ENCODE results near the gene EIF2S1.
A peak's percentile ranks its signal among the peaks of the same experiment; 100 is the strongest.

The EIF2S1 gene

DNA sequence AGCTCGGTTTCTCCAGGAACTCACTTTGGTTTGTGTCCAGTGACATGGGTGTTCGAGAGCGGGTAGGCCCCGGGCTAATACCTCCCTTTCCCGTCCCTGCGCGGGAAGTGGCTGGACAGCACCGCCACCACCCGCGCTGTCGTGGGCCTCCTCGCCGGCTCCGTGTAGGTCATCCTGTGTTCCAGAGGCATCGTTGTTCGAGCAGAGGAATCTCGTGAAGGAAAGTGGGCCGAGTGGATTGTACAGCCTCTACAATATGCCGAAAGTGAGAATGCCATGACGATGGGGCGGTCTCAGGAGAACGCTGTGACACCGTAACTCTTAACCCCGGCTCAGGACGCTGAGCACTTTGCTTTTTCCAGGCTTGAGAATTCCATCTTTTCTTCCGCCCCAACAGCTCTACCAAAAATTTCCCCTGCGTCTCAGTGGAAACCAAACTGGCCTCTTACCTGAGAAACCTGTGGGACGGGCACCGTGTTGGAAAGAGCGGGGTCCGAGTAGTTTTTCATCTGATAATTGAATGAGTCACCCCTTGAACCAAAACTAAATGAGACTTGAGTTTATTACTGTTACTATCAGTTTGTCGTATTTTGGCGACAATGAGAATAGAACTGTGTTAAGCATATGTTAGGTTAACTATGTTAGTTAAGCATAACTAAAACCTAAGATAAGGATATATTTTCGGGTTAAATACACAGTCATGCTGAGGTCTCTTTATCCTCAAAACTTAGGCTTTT lies 510 bp downstream of the EIF2S1 start:
- Histone ChIP-seq H3K4me1 (ENCODE audit: control insufficient read depth, insufficient read depth, low read depth, low read length) (peaks cover 8% of the 10 kb centered on the region), H2AK5ac (ENCODE audit: low read length, severe bottlenecking) (peak overlapping the region; percentile 31), H3K4me3 (ENCODE audit: insufficient read depth in 1 of 2, low read depth in 1 of 2, low read length in 2 of 2) (peak overlapping the region; percentile 74 to 94), H3K27ac (ENCODE audit: low read length, poor library complexity, severe bottlenecking) (peak overlapping the region; percentile 95), H2BK120ac (ENCODE audit: low read depth, low read length) (no peak overlapping the region), H4K8ac (ENCODE audit: low read length) (peak overlapping the region; percentile 5), H3K36me3 (ENCODE audit: control insufficient read depth in 1 of 2, insufficient read depth in 2 of 2, low read depth in 1 of 2, low read length in 2 of 2) (peaks cover 0 to 24% of the 10 kb centered on the region in 2 experiments), H2BK15ac (ENCODE audit: low read depth, poor library complexity, severe bottlenecking) (peak overlapping the region; percentile 41), H3K18ac (ENCODE audit: low read depth in 1 of 2, low read length in 2 of 2) (peak overlapping the region in 1 of 2 experiments; percentile 87), H3K14ac (ENCODE audit: low read length in 2 of 2) (peak overlapping the region in 1 of 2 experiments; percentile 92), H3K4me2 (ENCODE audit: low read length, poor library complexity, severe bottlenecking) (peak overlapping the region; percentile 94), H3K27me3 (ENCODE audit: control insufficient read depth in 1 of 2, insufficient read depth in 1 of 2, low read length in 2 of 2) (no peaks in the 10 kb centered on the region), H3K4ac (ENCODE audit: low read depth in 1 of 2, low read length in 2 of 2) (peak overlapping the region in 1 of 2 experiments; percentile 85), H2AFZ (ENCODE audit: low read depth, low read length) (peak overlapping the region; percentile 36), H2BK5ac (ENCODE audit: low read depth, low read length, poor library complexity, severe bottlenecking) (no peak overlapping the region), H3K9me3 (ENCODE audit: control insufficient read depth, low read length) (no peaks in the 10 kb centered on the region), H4K91ac (ENCODE audit: low read length) (no peak overlapping the region), H2BK12ac (ENCODE audit: low read length in 2 of 2) (peak overlapping the region in 1 of 2 experiments; percentile 54), H3K23ac (ENCODE audit: low read length in 2 of 2) (peak overlapping the region in 1 of 2 experiments; percentile 89), H3K9ac (ENCODE audit: low read length) (peak overlapping the region; percentile 95), H3K79me1 (replicated peaks; ENCODE audit: low read length, poor library complexity, severe bottlenecking) (peaks cover 3% of the 10 kb centered on the region)
- under 1% methylated on average over 27 of the region's 34 CpGs for WGBS
- no peak for DNase-seq

DNA sequence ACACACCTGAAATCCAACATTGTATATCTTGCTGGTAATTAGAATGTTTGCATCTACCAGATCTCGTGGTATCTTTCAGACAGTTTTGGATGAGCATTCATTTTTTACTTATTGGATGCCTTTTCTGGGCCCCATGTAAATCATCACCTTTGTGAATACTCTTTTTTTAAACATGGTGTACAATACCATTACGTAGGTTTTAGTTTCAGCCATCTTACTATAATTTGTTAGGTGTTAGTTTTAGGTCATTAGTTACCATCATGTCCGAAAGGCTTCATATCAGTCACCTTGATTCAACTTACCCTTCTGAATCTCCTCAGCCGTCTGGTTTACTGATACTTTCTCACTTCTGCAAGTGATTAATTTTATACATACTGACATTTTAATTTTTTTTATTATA lies 5.3 kb downstream of the EIF2S1 start:
- no peak overlapping the region for H3K27ac ChIP-seq (ENCODE audit: low read length, poor library complexity, severe bottlenecking)
- no peak overlapping the region for H3K4ac ChIP-seq (ENCODE audit: low read depth in 1 of 2, low read length in 2 of 2)
- no peak overlapping the region for H3K14ac ChIP-seq (ENCODE audit: low read length in 2 of 2)
- H2AK5ac ChIP-seq (ENCODE audit: low read length, severe bottlenecking), result no peak overlapping the region
- peaks cover 2% of the 10 kb centered on the region for H3K4me1 ChIP-seq (ENCODE audit: control insufficient read depth, insufficient read depth, low read depth, low read length)
- peaks cover 16 to 68% of the 10 kb centered on the region in 2 experiments for H3K36me3 ChIP-seq (ENCODE audit: control insufficient read depth in 1 of 2, insufficient read depth in 2 of 2, low read depth in 1 of 2, low read length in 2 of 2)
- H2BK120ac ChIP-seq (ENCODE audit: low read depth, low read length), result no peak overlapping the region
- H4K91ac ChIP-seq (ENCODE audit: low read length), result no peak overlapping the region
- no peak for DNase-seq
- no peak overlapping the region for H2BK12ac ChIP-seq (ENCODE audit: low read length in 2 of 2)
- no peak overlapping the region for H3K9ac ChIP-seq (ENCODE audit: low read length)
- WGBS, result 100% methylated on average over 1 of the region's 4 CpGs
- H3K18ac ChIP-seq (ENCODE audit: low read depth in 1 of 2, low read length in 2 of 2), result no peak overlapping the region
- H3K9me3 ChIP-seq (ENCODE audit: control insufficient read depth, low read length), result no peaks in the 10 kb centered on the region
- H2BK5ac ChIP-seq (ENCODE audit: low read depth, low read length, poor library complexity, severe bottlenecking), result no peak overlapping the region
- H3K4me3 ChIP-seq (ENCODE audit: insufficient read depth in 1 of 2, low read depth in 1 of 2, low read length in 2 of 2), result no peak overlapping the region
- no peak overlapping the region for H3K23ac ChIP-seq (ENCODE audit: low read length in 2 of 2)
- H2AFZ ChIP-seq (ENCODE audit: low read depth, low read length), result no peak overlapping the region
- H3K27me3 ChIP-seq (ENCODE audit: control insufficient read depth in 1 of 2, insufficient read depth in 1 of 2, low read length in 2 of 2), result no peaks in the 10 kb centered on the region
- H3K4me2 ChIP-seq (ENCODE audit: low read length, poor library complexity, severe bottlenecking), result no peak overlapping the region
- H3K79me1 ChIP-seq (replicated peaks; ENCODE audit: low read length, poor library complexity, severe bottlenecking), result peaks cover 15% of the 10 kb centered on the region
- H4K8ac ChIP-seq (ENCODE audit: low read length), result no peak overlapping the region
- no peak overlapping the region for H2BK15ac ChIP-seq (ENCODE audit: low read depth, poor library complexity, severe bottlenecking)

DNA sequence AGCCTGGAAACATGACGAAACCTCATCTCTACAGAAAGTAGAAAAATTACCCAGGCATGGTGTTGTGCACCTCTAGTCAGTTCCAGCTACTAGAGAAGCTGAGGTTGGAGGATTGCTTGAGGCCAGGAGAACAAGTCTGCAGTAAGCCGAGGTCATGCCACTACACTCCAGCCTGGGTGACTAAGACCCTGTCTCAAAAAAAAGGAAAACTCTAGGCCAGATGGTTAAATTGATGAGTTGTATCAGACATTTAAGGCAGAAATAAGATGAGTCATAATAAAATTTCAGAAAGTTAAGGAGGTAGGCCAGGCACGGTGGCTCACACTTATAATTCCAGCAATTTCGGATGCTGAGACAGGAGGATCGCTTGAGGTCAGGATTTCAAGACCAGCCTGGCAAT lies 10.7 kb downstream of the EIF2S1 start:
- H2AK5ac ChIP-seq (ENCODE audit: low read length, severe bottlenecking), result no peak overlapping the region
- H3K14ac ChIP-seq (ENCODE audit: low read length in 2 of 2), result no peak overlapping the region
- no peak overlapping the region for H3K23ac ChIP-seq (ENCODE audit: low read length in 2 of 2)
- peak overlapping the region; percentile 40 for H2BK15ac ChIP-seq (ENCODE audit: low read depth, poor library complexity, severe bottlenecking)
- no peak overlapping the region for H4K8ac ChIP-seq (ENCODE audit: low read length)
- H3K36me3 ChIP-seq (ENCODE audit: control insufficient read depth in 1 of 2, insufficient read depth in 2 of 2, low read depth in 1 of 2, low read length in 2 of 2), result peaks cover 19 to 91% of the 10 kb centered on the region in 2 experiments
- no peak overlapping the region for H3K4me2 ChIP-seq (ENCODE audit: low read length, poor library complexity, severe bottlenecking)
- WGBS, result 96% methylated on average over 5 of the region's 5 CpGs
- no peak overlapping the region for H3K18ac ChIP-seq (ENCODE audit: low read depth in 1 of 2, low read length in 2 of 2)
- H3K4me1 ChIP-seq (ENCODE audit: control insufficient read depth, insufficient read depth, low read depth, low read length), result peaks cover 1% of the 10 kb centered on the region
- no peak overlapping the region for H3K9ac ChIP-seq (ENCODE audit: low read length)
- no peak overlapping the region for H2BK5ac ChIP-seq (ENCODE audit: low read depth, low read length, poor library complexity, severe bottlenecking)
- H2BK12ac ChIP-seq (ENCODE audit: low read length in 2 of 2), result no peak overlapping the region
- H3K79me1 ChIP-seq (replicated peaks; ENCODE audit: low read length, poor library complexity, severe bottlenecking), result peaks cover 25% of the 10 kb centered on the region
- H3K4ac ChIP-seq (ENCODE audit: low read depth in 1 of 2, low read length in 2 of 2), result no peak overlapping the region
- H2BK120ac ChIP-seq (ENCODE audit: low read depth, low read length), result no peak overlapping the region
- no peaks in the 10 kb centered on the region for H3K27me3 ChIP-seq (ENCODE audit: control insufficient read depth in 1 of 2, insufficient read depth in 1 of 2, low read length in 2 of 2)
- no peak overlapping the region for H3K4me3 ChIP-seq (ENCODE audit: insufficient read depth in 1 of 2, low read depth in 1 of 2, low read length in 2 of 2)
- H3K9me3 ChIP-seq (ENCODE audit: control insufficient read depth, low read length), result no peaks in the 10 kb centered on the region
- H2AFZ ChIP-seq (ENCODE audit: low read depth, low read length), result no peak overlapping the region
- DNase-seq, result no peak
- H3K27ac ChIP-seq (ENCODE audit: low read length, poor library complexity, severe bottlenecking), result no peak overlapping the region
- H4K91ac ChIP-seq (ENCODE audit: low read length), result no peak overlapping the region

- peaks cover 16 to 91% of the 10 kb centered on the region in 2 experiments for H3K36me3 ChIP-seq (ENCODE audit: control insufficient read depth in 1 of 2, insufficient read depth in 2 of 2, low read depth in 1 of 2, low read length in 2 of 2)
- H3K14ac ChIP-seq (ENCODE audit: low read length in 2 of 2), result no peak overlapping the region
- H3K4me3 ChIP-seq (ENCODE audit: insufficient read depth in 1 of 2, low read depth in 1 of 2, low read length in 2 of 2), result no peak overlapping the region
- H2BK15ac ChIP-seq (ENCODE audit: low read depth, poor library complexity, severe bottlenecking), result no peak overlapping the region
- H2BK12ac ChIP-seq (ENCODE audit: low read length in 2 of 2), result no peak overlapping the region
- H3K9me3 ChIP-seq (ENCODE audit: control insufficient read depth, low read length), result no peaks in the 10 kb centered on the region
- WGBS, result 100% methylated on average over 1 of the region's 4 CpGs
- no peak overlapping the region for H3K9ac ChIP-seq (ENCODE audit: low read length)
- H2AK5ac ChIP-seq (ENCODE audit: low read length, severe bottlenecking), result no peak overlapping the region
- no peak overlapping the region for H2AFZ ChIP-seq (ENCODE audit: low read depth, low read length)
- H3K79me1 ChIP-seq (replicated peaks; ENCODE audit: low read length, poor library complexity, severe bottlenecking), result peaks cover 25% of the 10 kb centered on the region
- H3K4me2 ChIP-seq (ENCODE audit: low read length, poor library complexity, severe bottlenecking), result no peak overlapping the region
- H4K91ac ChIP-seq (ENCODE audit: low read length), result no peak overlapping the region
- H2BK120ac ChIP-seq (ENCODE audit: low read depth, low read length), result no peak overlapping the region
- no peaks in the 10 kb centered on the region for H3K27me3 ChIP-seq (ENCODE audit: control insufficient read depth in 1 of 2, insufficient read depth in 1 of 2, low read length in 2 of 2)
- no peak overlapping the region for H3K4ac ChIP-seq (ENCODE audit: low read depth in 1 of 2, low read length in 2 of 2)
- DNase-seq, result peak; percentile 41
- H2BK5ac ChIP-seq (ENCODE audit: low read depth, low read length, poor library complexity, severe bottlenecking), result no peak overlapping the region
- H4K8ac ChIP-seq (ENCODE audit: low read length), result no peak overlapping the region
- H3K27ac ChIP-seq (ENCODE audit: low read length, poor library complexity, severe bottlenecking), result no peak overlapping the region
- no peak overlapping the region for H3K18ac ChIP-seq (ENCODE audit: low read depth in 1 of 2, low read length in 2 of 2)
- peaks cover 1% of the 10 kb centered on the region for H3K4me1 ChIP-seq (ENCODE audit: control insufficient read depth, insufficient read depth, low read depth, low read length)
- no peak overlapping the region for H3K23ac ChIP-seq (ENCODE audit: low read length in 2 of 2)
Measured at GRCh38 chr14:67371247-67372148, 11.4 kb downstream of the EIF2S1 start.

Measured in mesenchymal stem cell (in vitro differentiated cells and primary cell).